HG03432 (cell line): ENCODE measurements around the gene BNIP5.

Source experiments
- ATAC-seq: cut with Tn5 transposase; IDR thresholded peaks from one replicate; pipeline ENCODE4 v1.9.1; 2021; ENCODE audit warnings: mild to moderate bottlenecking, moderate library complexity; ENCODE audit not compliant: unreplicated experiment

Gene BNIP5

GRCh38 chr6:36269834-36270705 lies 66.6 kb downstream of the BNIP5 start, which contains the start of gene PNPLA1:
TSS of gene PNPLA1 (plus strand) at chr6:36270060. CDS start at chr6:36270460, 400 bp downstream.
- no peak for ATAC-seq

DNA sequence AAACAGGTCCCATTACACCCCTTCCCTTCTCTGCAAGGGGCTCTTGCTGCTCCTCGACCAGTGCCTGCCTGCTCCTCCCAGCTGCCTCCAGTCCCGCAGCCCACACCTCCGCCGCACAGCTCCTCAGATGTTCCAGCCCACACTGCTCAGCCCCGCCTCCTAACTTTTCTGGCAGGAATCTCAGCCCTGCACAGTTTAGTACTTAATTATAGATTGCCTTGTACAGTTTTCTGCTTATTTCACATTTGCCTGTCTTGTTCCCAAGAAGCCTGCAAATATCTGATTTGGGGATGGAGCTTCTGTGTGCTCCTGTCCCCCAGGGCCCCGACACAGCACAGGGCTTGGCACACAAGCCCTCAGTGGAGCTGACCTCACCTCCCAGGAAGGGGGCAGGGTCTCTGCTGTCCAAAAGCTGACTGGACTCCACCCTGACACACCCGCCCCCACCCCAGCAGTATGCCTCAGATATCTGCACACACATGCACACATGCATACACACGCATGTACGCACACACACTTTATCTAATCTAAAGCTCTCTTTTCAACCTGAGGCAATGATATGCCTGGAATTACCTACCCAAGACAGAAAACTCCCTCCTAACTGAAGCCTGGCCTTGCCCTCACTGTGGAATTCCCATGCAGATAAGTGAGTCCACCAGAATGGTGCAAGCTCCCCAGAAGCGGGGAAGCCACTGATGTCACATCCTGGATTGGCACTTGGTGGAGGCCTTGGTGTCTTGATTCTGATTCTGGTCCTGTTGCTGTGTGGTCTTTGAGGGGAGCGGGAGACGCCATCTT lies 68.0 kb downstream of the BNIP5 start:
- ATAC-seq, result no peak

DNA sequence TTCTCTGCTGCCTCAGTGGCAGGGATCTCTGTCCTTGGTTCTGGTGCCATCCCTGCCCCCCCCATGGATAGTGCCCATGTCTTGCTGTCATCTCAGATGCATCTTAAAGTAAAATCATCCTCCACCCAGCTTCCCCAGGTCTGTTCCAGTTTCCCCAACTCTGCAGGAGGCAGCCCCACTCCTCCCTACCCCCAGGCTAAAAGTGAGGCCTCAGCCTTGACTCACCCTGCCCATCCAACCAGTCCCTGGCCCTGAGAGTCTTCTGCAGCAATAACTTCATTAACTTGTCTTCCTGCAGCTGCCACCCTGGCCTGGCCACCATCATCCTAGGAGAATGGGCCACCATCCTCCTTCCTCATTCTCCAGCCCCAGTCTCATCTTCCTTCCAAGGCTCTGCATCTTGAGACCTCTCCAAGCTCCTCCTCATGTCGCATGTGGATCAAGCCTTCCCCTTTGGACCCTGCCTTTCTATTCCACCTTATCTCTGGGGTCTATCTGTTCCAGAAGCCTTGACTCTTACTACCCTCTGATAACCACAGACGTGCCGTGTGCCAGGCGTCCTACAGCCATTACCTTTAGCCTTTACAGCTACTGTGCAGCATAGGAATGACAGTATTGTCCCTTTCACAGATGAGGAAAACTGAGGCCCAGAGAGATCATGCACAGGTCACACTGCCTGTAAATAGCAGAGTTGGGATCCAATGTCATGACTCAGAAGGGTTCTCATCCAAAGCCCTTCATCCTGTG lies 68.8 kb downstream of the BNIP5 start:
- ATAC-seq, result no peak

GRCh38 chr6:36266913-36267644 lies 69.6 kb downstream of the BNIP5 start:
- ATAC-seq, result no peak
